NCI-H446 (cell line): ENCODE results near the gene PSG2.
"Not testable (repeated sequence)": the region's sequence is repeated elsewhere in the genome, so short reads cannot be mapped to it uniquely, and the experiment has no call there.

ENCODE experiments used
- DNase-seq, 2 experiments: peaks; one replicate each; lab custom pipeline; 2025; lab: John Stamatoyannopoulos, UW

PSG2 gene

GRCh38 chr19:43077881-43078280, 4.6 kb downstream of the PSG2 start:
- not testable (repeated sequence) for DNase-seq

DNA sequence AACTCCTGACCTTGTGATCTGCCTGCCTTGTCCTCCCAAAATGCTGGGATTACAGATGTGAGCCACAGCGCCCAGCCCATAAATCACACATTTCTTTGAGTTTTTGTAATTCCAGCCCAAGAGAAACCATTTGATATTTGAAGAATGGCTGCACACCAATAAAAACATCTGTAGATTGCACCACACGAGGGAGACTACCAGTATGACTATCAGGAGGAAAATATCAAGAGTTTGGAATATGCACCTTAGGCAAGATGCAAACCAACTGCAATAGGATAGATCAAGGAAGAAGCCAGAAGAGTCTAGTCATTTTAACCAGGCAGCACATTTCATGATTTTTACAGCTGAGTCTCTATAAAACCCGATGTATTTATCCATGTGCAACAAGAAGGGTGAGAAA, 20.1 kb downstream of the PSG2 start:
- not testable (repeated sequence) for DNase-seq

DNA sequence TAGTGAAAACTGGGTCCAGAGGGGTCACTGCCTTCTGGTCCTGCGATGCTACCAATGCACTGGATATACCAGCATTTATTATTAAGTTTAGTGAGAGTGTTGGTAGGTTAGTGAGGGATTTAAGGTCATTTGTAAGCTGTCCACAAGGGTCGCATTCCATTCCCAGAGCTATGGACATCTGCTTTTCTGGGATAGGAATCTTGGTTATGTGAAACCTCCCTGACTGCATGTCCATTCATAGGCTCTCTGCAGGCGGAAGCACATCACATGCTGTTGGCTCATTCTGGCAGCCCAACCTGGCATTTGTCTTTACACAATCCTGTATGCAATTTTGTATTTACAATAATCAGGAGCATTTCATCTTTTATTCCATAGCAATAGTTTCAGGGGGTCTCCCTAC, 21.2 kb downstream of the PSG2 start:
- DNase-seq, result not testable (repeated sequence)

DNA sequence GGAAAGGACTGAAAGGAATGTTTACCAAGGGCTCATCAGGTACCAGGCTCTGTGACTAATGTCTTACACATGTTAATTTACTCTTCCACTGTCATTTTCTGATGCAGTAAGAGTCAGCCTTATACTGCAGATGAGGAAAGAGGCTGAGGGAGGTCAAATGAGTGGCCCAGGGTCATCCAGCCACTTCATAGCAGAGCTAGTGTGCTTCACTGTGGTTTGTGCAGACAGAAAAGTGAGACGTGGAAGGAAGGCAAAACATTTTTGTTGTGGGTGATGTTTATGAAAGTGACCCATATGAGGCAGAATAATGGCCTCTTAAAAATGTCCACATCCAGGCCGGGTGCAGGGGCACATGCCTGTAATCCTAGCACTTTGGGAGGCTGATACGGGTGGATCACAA, 22.2 kb downstream of the PSG2 start:
- DNase-seq, result not testable (repeated sequence)

DNA sequence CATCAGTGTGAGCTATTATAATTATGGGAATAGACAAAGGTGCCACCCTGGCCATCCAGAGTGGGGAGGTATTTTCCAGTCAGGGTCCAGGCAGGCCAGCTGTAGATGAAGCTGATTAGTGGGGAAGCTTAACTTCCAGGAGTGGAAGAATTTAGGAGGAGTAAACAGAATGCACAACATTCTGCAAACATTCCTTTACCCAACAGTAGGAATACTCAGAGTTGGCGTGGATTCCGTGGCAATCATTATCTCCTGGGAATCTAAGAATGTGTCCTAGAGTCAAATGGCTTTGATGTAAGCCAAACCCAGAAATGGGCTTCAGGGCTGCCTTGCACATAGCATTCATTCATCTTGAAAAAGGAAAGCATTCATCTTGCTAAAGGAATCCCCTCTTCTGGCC, 23.0 kb downstream of the PSG2 start:
- DNase-seq, result not testable (repeated sequence)

DNA sequence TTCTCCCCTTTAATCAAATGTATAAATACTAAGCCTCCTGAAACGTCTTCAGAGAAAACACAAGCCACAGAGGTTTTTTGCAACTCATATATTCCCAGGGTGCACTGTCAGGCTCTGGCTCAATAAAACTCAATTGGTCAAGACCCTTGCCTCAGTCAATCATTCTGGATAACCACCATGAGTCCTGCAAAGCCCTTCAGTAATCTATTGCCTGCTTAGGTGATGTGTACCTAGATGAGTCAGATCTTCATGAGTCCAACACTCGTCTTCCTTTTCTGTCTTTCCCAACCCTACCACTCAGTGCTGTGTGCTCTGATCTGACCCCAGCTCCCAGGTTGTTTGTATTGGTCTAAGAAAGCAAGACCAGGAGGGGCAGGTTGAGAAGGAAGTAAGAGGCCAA, 24.1 kb downstream of the PSG2 start:
- not testable (repeated sequence) for DNase-seq

GRCh38 chr19:43047966-43048365, 34.5 kb downstream of the PSG2 start:
- DNase-seq, result not testable (repeated sequence)

- DNase-seq, result not testable (repeated sequence)
These were observed 35.9 kb downstream of the PSG2 start for GRCh38 chr19:43046578-43046977.

DNA sequence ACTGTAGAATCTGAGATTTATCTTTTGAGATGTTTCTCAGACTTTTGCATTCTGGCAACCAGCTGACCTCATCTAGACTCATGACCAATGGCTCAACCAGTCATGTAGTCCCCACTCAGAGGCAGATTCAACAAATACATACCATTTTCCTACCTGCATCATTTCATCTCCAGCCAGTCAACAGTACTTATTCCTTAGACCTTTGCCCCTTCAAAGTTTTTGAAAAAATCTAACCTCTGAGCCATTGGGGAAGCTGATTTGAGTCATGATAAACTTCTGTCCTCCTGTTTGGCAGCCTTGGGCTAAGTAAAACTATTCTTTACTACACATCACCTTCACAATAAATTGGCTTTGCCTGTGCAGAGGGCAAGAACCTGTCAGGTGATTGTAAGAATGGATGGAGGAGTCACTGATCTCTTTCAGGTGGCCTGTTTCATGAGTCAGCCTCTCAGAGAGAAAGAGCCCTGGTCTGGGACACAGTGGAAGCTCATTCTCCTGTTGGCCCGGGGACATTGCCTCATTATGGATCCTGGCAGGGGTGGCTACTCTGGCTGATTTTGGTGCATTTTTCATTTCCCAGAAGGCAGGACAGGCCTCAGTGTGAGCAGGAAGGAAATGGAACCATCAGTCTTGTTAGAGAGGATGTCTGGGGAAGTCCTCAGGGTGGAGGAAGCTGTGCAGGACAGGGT, 38.9 kb downstream of the PSG2 start:
- not testable (repeated sequence) for DNase-seq

- not testable (repeated sequence) for DNase-seq
These were observed 50.9 kb downstream of the PSG2 start for GRCh38 chr19:43031645-43032044.

GRCh38 chr19:43028866-43029265, 53.6 kb downstream of the PSG2 start:
- no peak for DNase-seq

DNA sequence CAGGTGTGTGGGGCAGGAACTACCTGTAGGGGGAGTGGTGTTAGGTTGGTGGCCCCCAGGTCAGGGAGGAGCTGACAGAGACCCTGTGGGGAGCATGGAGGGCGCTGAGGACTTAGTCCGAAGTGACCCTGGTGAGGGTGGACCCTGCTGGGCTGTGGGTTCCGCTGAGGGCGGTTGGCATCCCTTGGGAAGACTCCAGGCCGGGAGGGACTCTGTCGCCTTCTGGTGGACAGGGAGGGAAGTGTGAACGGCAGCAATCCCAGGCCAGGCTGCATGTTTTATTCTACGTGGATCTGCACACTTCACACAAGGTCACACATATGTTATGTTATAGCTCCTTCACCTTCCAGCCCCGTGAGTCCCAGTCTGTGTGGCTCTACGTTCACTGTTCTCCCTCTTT, 54.5 kb downstream of the PSG2 start:
- DNase-seq, result not testable (repeated sequence)

DNA sequence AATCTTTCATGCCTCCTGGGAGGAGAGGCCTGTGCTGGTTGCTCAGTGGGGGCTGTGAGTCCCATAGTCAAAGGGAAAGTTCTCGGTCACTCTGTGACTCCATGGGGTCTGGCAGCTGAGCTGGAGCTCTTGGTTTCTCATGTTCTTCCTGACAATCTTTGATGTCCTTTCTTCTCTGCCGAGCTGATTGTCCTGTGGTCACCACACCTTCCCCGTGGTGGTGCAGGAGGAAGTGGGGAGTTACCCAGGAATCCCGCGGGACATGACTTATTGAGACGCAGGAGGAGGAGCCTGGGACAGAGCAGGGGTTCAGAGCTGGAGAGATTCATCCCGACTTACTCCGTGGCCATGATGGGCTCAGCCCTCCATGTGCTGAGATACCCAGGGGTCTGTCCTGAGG, 55.4 kb downstream of the PSG2 start:
- DNase-seq, result not testable (repeated sequence)

DNA sequence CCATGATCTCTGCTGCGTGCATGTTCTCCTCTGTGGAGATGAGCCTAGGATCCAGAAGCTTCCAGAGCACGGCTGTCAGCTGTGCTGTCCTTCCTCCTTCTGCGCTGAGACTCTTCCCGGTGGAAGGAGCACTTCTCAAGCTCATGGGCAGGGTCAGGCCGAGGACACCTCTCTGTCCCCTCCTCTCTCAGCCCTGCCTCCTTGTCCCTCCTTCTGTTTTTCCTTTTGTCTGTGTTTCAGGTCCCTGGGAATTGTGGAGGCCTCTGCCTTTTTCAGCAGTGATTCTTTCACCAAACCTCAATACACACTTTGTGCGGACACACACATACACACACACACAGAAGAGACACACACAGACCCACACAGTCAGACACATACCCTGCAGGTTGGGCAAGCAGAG, 56.1 kb downstream of the PSG2 start, which contains the start of gene PSG11:
Gene PSG11 (minus strand): TSS at position 101 of the 400 bp plus-strand sequence. CDS start 97 bp downstream, at position 4.
- not testable (repeated sequence) for DNase-seq

GRCh38 chr19:43022098-43022497, 60.4 kb downstream of the PSG2 start:
- DNase-seq, result not testable (repeated sequence)

DNA sequence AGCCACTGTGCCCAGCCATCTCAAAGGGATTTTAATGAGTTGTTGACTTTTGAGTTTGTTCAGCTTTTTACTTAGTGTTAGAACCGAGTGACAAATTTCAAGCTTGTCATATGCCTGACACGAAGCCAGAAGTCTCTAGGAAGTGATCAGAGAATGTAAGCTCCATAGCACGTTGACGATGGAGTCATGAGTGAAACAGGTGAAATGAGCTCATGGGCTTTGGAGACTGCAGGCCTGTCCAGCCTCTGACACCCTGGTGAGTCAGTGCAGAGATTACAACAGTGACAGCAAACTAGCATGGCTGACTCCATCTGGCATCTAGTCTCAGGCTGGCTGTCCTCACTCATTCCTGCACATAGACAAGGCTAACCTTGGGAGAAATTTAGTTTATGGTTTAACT, 60.9 kb downstream of the PSG2 start:
- not testable (repeated sequence) for DNase-seq

DNA sequence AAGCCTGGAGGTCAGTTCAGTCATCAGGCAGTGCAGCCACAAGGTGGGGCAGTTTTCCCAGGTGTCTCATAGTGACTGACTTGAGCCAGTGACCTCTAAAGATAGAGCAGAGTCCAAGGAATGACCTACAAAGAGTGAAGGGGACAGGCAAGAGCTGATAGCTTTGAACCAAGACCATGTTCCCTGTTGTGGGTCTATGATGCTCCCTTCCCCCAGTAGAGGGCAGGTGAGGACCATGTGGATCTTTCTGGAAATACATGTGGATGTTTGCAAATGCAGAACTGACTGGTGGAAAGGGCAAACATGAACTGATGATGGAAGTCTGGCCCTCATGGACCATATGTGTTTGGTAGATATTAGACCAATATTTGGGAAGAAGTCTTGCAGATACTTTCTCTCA, 62.9 kb downstream of the PSG2 start:
- DNase-seq, result not testable (repeated sequence)
